H1 (cell line): ENCODE results near the gene MYCBPAP. TPM values are rescaled to one million over a fixed set of nuclear protein-coding genes. Genes with fewer than 3 reads are reported as not detected.

Source experiments
- CTCF ChIA-PET: fragments of 300-600 bp; sonication (Branson Sonifier 250); formaldehyde crosslinking; loops from one replicate; lab custom pipeline; 2021; ENCODE audit not compliant: partially characterized antibody; lab: Charles Lee
- POLR2A ChIA-PET: fragments of 300-600 bp; sonication (Branson Sonifier 250); formaldehyde crosslinking; loops from one replicate; lab custom pipeline; 2021; ENCODE audit warnings: inconsistent platforms; ENCODE audit not compliant: partially characterized antibody; lab: Charles Lee
- DNase-seq, 2 experiments: peaks; one replicate each; pipeline versions ENCODE4 v3.0.0 to v3.0.0-alpha.2; 2010 to 2022; ENCODE audit warnings: low spot score in 2 of 2, low read depth in 1 of 2, mixed read lengths in 1 of 2
- FAIRE-seq: peaks from 2 replicates; lab custom pipeline; 2011; peaks lifted over from hg19 to GRCh38; lab: Jason Lieb, UNC
- H2AFZ ChIP-seq: 2 replicates; pipeline ENCODE4 v1.8.1; 2012; ENCODE audit warnings: low read length, inconsistent platforms
- H2AK5ac ChIP-seq: 2 replicates; pipeline ENCODE4 v1.6.1; 2013; ENCODE audit warnings: low read depth, low read length
- H2BK120ac ChIP-seq: replicated peaks from 2 replicates; pipeline ENCODE3; 2013; ENCODE audit warnings: low read depth, low read length, inconsistent platforms
- H2BK12ac ChIP-seq: 2 replicates; pipeline ENCODE4 v1.6.1; 2013; ENCODE audit warnings: low read depth, low read length
- H2BK15ac ChIP-seq: 2 replicates; pipeline ENCODE4 v1.6.1; 2013; ENCODE audit warnings: low read length
- H2BK20ac ChIP-seq: 2 replicates; pipeline ENCODE4 v1.6.1; 2013; ENCODE audit warnings: low read length
- H2BK5ac ChIP-seq: 2 replicates; pipeline ENCODE4 v1.6.1; 2013; ENCODE audit warnings: low read depth, low read length
- H3K14ac ChIP-seq: 2 replicates; pipeline ENCODE4 v1.6.1; 2013; ENCODE audit warnings: inconsistent platforms; ENCODE audit not compliant: insufficient read length
- H3K18ac ChIP-seq: 2 replicates; pipeline ENCODE4 v1.6.1; 2013; ENCODE audit warnings: low read length; ENCODE audit errors: extremely low read depth
- H3K23ac ChIP-seq: 2 replicates; pipeline ENCODE4 v1.6.1; 2013; ENCODE audit warnings: inconsistent platforms; ENCODE audit not compliant: insufficient read length
- H3K23me2 ChIP-seq: 2 replicates; pipeline ENCODE4 v1.6.1; 2013; ENCODE audit warnings: low read depth, low read length
- H3K27ac ChIP-seq: 2 replicates; pipeline ENCODE4 v1.6.1; 2011; ENCODE audit warnings: low read depth, low read length, inconsistent platforms
- H3K27me3 ChIP-seq, 4 experiments: replicated peaks in 1 of 4; 1 replicate in 1 of 4; 2 replicates in 3 of 4; pipeline versions ENCODE4 v1.6.1 to v1.8.1; 2011 to 2013; ENCODE audit warnings: low read length in 3 of 4, mild to moderate bottlenecking in 3 of 4, inconsistent platforms in 2 of 4, mixed read lengths in 2 of 4, moderate library complexity in 1 of 4; ENCODE audit not compliant: control insufficient read depth in 3 of 4, insufficient read depth in 3 of 4; ENCODE audit errors: extremely low read depth in 1 of 4
- H3K36me3 ChIP-seq, 4 experiments: 2 replicates each; pipeline versions ENCODE4 v1.6.1 to v1.8.1; 2011 to 2013; ENCODE audit warnings: mild to moderate bottlenecking in 4 of 4, low read length in 3 of 4, moderate library complexity in 2 of 4, control low read depth in 1 of 4, inconsistent platforms in 1 of 4; ENCODE audit not compliant: insufficient read depth in 4 of 4, control insufficient read depth in 2 of 4
- H3K4ac ChIP-seq: replicated peaks from 2 replicates; pipeline ENCODE3; 2013; ENCODE audit warnings: low read length, low read depth, mixed read lengths, inconsistent platforms; ENCODE audit not compliant: insufficient read length
- H3K4me1 ChIP-seq, 4 experiments: replicated peaks in 1 of 4; 1 replicate in 1 of 4; 2 replicates in 3 of 4; pipeline versions ENCODE4 v1.6.1 to v1.8.1; 2011 to 2013; ENCODE audit warnings: low read length in 3 of 4, inconsistent platforms in 2 of 4, mixed read lengths in 1 of 4; ENCODE audit not compliant: insufficient read depth in 4 of 4, control insufficient read depth in 3 of 4
- H3K4me2 ChIP-seq, 2 experiments: 2 replicates each; pipeline versions ENCODE4 v1.6.1 to v1.8.1; 2011 to 2013; ENCODE audit warnings: low read depth in 2 of 2, low read length in 2 of 2, control low read depth in 1 of 2, inconsistent platforms in 1 of 2, mild to moderate bottlenecking in 1 of 2; ENCODE audit not compliant: insufficient read depth in 1 of 2
- H3K4me3 ChIP-seq, 4 experiments: fragments of 200-600, 300-600 bp in 1 of 4; sonication (generic), shearing (Covaris generic), sonication (Bioruptor Twin) in 1 of 4; 2 replicates each; pipeline versions ENCODE4 v1.5.1 to v1.8.1; 2011 to 2016; ENCODE audit warnings: low read length in 4 of 4, low read depth in 3 of 4, control low read depth in 2 of 4, inconsistent platforms in 2 of 4, mild to moderate bottlenecking in 2 of 4, mixed read lengths in 1 of 4, moderate library complexity in 1 of 4; ENCODE audit not compliant: insufficient read depth in 2 of 4; ENCODE audit errors: extremely low read depth in 1 of 4
- H3K56ac ChIP-seq: replicated peaks from 2 replicates; pipeline ENCODE3; 2013; ENCODE audit warnings: low read depth, mild to moderate bottlenecking, mixed read lengths, low read length, inconsistent platforms; ENCODE audit not compliant: insufficient read length
- H3K79me1 ChIP-seq: 2 replicates; pipeline ENCODE4 v1.6.1; 2013; ENCODE audit warnings: low read depth, low read length, control low read depth
- H3K79me2 ChIP-seq, 2 experiments: 2 replicates each; pipeline versions ENCODE4 v1.6.1 to v1.8.1; 2012 to 2013; ENCODE audit warnings: low read length in 2 of 2, mild to moderate bottlenecking in 2 of 2, inconsistent platforms in 1 of 2; ENCODE audit not compliant: insufficient read depth in 2 of 2, control insufficient read depth in 1 of 2
- H3K9ac ChIP-seq, 4 experiments: replicated peaks in 1 of 4; 1 replicate in 1 of 4; 2 replicates in 3 of 4; pipeline versions ENCODE4 v1.6.1 to v1.8.1; 2011 to 2013; ENCODE audit warnings: low read depth in 3 of 4, low read length in 3 of 4, control low read depth in 2 of 4, mild to moderate bottlenecking in 2 of 4, moderate library complexity in 2 of 4, inconsistent platforms in 1 of 4; ENCODE audit errors: extremely low read depth in 1 of 4
- H3K9me3 ChIP-seq, 2 experiments: 2 replicates each; pipeline versions ENCODE4 v1.6.1 to v1.8.1; 2012 to 2013; ENCODE audit warnings: mild to moderate bottlenecking in 2 of 2, moderate library complexity in 2 of 2, control low read depth in 1 of 2, inconsistent platforms in 1 of 2, low read depth in 1 of 2, low read length in 1 of 2, mixed read lengths in 1 of 2; ENCODE audit not compliant: insufficient read depth in 2 of 2
- H4K20me1 ChIP-seq, 2 experiments: replicated peaks in 1 of 2; 2 replicates each; pipeline versions ENCODE3 to v1.8.1; 2011 to 2013; ENCODE audit warnings: inconsistent platforms in 2 of 2, low read length in 2 of 2, mild to moderate bottlenecking in 1 of 2; ENCODE audit not compliant: insufficient read depth in 2 of 2, control insufficient read depth in 1 of 2
- H4K5ac ChIP-seq: 2 replicates; pipeline ENCODE4 v1.6.1; 2013; ENCODE audit warnings: low read length, low read depth, mixed read lengths, inconsistent platforms; ENCODE audit not compliant: insufficient read length
- H4K8ac ChIP-seq: 2 replicates; pipeline ENCODE4 v1.8.0; 2013; ENCODE audit warnings: mild to moderate bottlenecking, moderate library complexity, low read length, inconsistent platforms; ENCODE audit not compliant: insufficient read depth; ENCODE audit errors: extremely low read depth
- H4K91ac ChIP-seq: replicated peaks from 2 replicates; pipeline ENCODE3; 2013; ENCODE audit warnings: low read length, mixed read lengths, inconsistent platforms; ENCODE audit not compliant: insufficient read length
- ATF3 ChIP-seq: IDR thresholded peaks from 2 replicates; pipeline ENCODE4 v1.6.1; 2011; ENCODE audit warnings: low read depth, mild to moderate bottlenecking, low read length; ENCODE audit not compliant: insufficient read depth
- BCL11A ChIP-seq, 2 experiments: IDR thresholded peaks; one replicate each; pipeline ENCODE4 v1.6.1; 2011; ENCODE audit warnings: low read depth in 2 of 2, low read length in 2 of 2, mild to moderate bottlenecking in 2 of 2
- BRCA1 ChIP-seq: IDR thresholded peaks from 2 replicates; pipeline ENCODE4 v1.6.1; 2012; ENCODE audit warnings: low read depth, low read length, improper control_type of control experiment
- POU5F1 ChIP-seq: IDR thresholded peaks from 2 replicates; pipeline ENCODE4 v1.6.1; 2011; ENCODE audit warnings: low read depth, mild to moderate bottlenecking, low read length, moderate library complexity
- WGBS, 2 experiments: shearing (Covaris generic) in 1 of 2; methylation state at CpG; one replicate each; pipeline versions ENCODE4 v1.1.6 to v1.1.7; 2013 to 2015; ENCODE audit warnings: low lambda C conversion rate in 2 of 2, mixed read lengths in 2 of 2, inconsistent platforms in 1 of 2, low coverage in 1 of 2, missing lambda C conversion rate in 1 of 2; ENCODE audit not compliant: insufficient replicate concordance in 2 of 2, insufficient coverage in 1 of 2, insufficient read length in 1 of 2; ENCODE audit errors: extremely low coverage in 1 of 2, missing lambda C conversion rate in 1 of 2; 5-methylcytosine and 5-hydroxymethylcytosine counted together
- polyA plus RNA-seq, 7 experiments: library from polyadenylated mRNA; depleted of rRNA in 3 of 7; stranded (reverse) in 5 of 7; unstranded in 2 of 7; fragments of >200 nt in 5 of 7; fragments of 200-250 nt in 2 of 7; gene quantifications; 1 replicate in 5 of 7; 2 replicates in 1 of 7; 4 replicates in 1 of 7; pipeline versions ENCODE4 v1.2.1 to v1.2.3, GENCODE V29; 2011 to 2013; ENCODE audit warnings: missing spikeins in 2 of 7, mixed read lengths in 2 of 7
- total RNA-seq: library from RNA; stranded (reverse); fragmentation: NEBNext Ultra II Directional; extraction: Animal tissue kit (Norgen Biotek cat#: 25700); gene quantifications from 2 replicates; pipeline ENCODE4 v1.2.1, GENCODE V29; 2021

The MYCBPAP gene
- total and polyA plus RNA-seq, 2 of the 8 experiments (the other 6 are each of a cell fraction or from before 2014, with no cell fraction given), result 0.89 to 3.3 TPM

DNA sequence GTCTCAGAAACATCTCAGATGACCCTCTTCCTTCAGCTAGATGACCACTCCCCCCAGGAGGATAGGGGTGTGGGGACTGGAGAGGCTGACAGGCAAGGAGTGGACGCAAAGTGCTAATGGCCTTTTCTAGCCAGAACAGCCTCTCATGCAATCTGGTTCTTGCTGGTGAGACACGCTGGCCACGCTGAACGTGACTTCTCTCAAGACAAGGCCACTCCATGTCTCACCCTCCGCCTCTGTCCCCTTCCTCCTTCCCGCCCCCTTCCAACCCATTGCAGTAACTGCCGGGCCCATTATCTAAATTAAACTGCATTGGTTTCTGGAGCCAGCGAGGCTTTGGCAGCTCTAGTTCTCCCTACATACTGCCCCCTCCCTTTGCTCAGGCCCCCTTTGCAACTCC, 61.8 kb downstream of the MYCBPAP start:
- no peak overlapping the region for H2BK5ac ChIP-seq
- H3K23ac ChIP-seq, result no peak overlapping the region
- H2AFZ ChIP-seq, result no peak overlapping the region
- H3K4ac ChIP-seq, result no peak overlapping the region
- H3K18ac ChIP-seq, result no peak overlapping the region
- H4K20me1 ChIP-seq, result peaks cover 4% of the 10 kb centered on the region in 2 experiments
- H2BK120ac ChIP-seq, result no peak overlapping the region
- H3K23me2 ChIP-seq, result peaks cover 3% of the 10 kb centered on the region; the same call in 1 of the 2 replicates
- 0 out of 2 replicates have a peak overlapping the region, but pooled peaks have one; percentile 29 for H2BK15ac ChIP-seq
- CTCF ChIA-PET, result interaction anchor here (0.6 to 3.4 kb wide), 13 partner anchors 8 to 845 kb away, joined by 3 to 17 read pairs (median 5); no protein-coding TSS in a partner anchor
- no peak overlapping the region for H3K56ac ChIP-seq
- H2AK5ac ChIP-seq, result peak overlapping the region; percentile 39; the same call in 1 of the 2 replicates
- H3K9me3 ChIP-seq, result no peaks in the 10 kb centered on the region
- no peak overlapping the region for H3K14ac ChIP-seq
- H3K79me2 ChIP-seq, result no peaks in the 10 kb centered on the region
- H2BK12ac ChIP-seq, result no peak overlapping the region
- H3K79me1 ChIP-seq, result no peaks in the 10 kb centered on the region
- TF ChIP-seq ATF3 (no peak), BCL11A (IDR thresholded peaks at IDR 0.05; ENCODE audit: low read depth in 2 of 2, low read length in 2 of 2) (no peak), POU5F1 (no peak), BRCA1 (no peak)
- H2BK20ac ChIP-seq, result no peak overlapping the region; the same call in 1 of the 2 replicates
- peaks cover 2 to 19% (median 16%) of the 10 kb centered on the region in 4 experiments for H3K27me3 ChIP-seq
- no peak overlapping the region for H4K91ac ChIP-seq
- no peak overlapping the region for H3K4me3 ChIP-seq
- H3K27ac ChIP-seq, result no peak overlapping the region
- H3K9ac ChIP-seq, result no peak overlapping the region
- H3K36me3 ChIP-seq, result no peaks in the 10 kb centered on the region
- WGBS, 2 experiments, result 87% methylated on average over 7 of the region's 8 CpGs; no CpG with 5 or more reads in 1 of the 2 experiments
- no peak for FAIRE-seq
- peak overlapping the region; percentile 30; the same call in 1 of the 2 replicates for H4K8ac ChIP-seq
- no peak for DNase-seq
- no peak overlapping the region for H3K4me2 ChIP-seq
- H4K5ac ChIP-seq, result no peak overlapping the region
- POLR2A ChIA-PET, result interaction anchor here (0.7 to 1.3 kb wide), 5 partner anchors 7 to 149 kb away, joined by 3 to 4 read pairs (median 3); no protein-coding TSS in a partner anchor
- peaks cover 0 to 11% (median 7%) of the 10 kb centered on the region in 4 experiments; a peak in 6 of 7 replicates for H3K4me1 ChIP-seq
